K562 (cell line): ENCODE measurements around the gene TMEM203. TPM values are rescaled to one million over a fixed set of nuclear protein-coding genes. Genes with fewer than 3 reads are reported as not detected.
A peak's percentile ranks its signal among the peaks of the same experiment; 100 is the strongest.

Source experiments
- REST ChIP-seq, 2 experiments: fragments of 450-650 bp; formaldehyde crosslinking in 1 of 2; IDR thresholded peaks; 2 replicates each; pipeline versions ENCODE4 v1.4.0 to v1.6.1; 2014 to 2020; ENCODE audit warnings: mild to moderate bottlenecking in 2 of 2, borderline replicate concordance in 1 of 2, low read depth in 1 of 2
- ZNF217 ChIP-seq: sonication (generic); formaldehyde crosslinking; IDR thresholded peaks from 2 replicates; pipeline ENCODE4 v1.8.0; 2022; ENCODE audit warnings: mild to moderate bottlenecking, missing genetic modification reagents
- ZNF395 ChIP-seq: fragments of 200-800 bp; sonication (Bioruptor generic); IDR thresholded peaks from 2 replicates; pipeline ENCODE4 v1.6.1; 2017; ENCODE audit warnings: missing genetic modification characterization, missing compliant biosample characterization
- polyA plus RNA-seq, 8 experiments: library from polyadenylated mRNA; depleted of rRNA in 4 of 8; stranded (reverse) in 5 of 8; unstranded in 3 of 8; fragments of >200 nt; fragmentation: Nextera tagmentation in 2 of 8; fragmentation: Illumina TruSeq in 1 of 8; extraction: Ambion mirVana in 2 of 8; extraction: Trizol in 1 of 8; gene quantifications; 2 replicates each; pipeline versions ENCODE4 v1.2.1 to v1.2.3, GENCODE V29; 2011 to 2014; ENCODE audit warnings: inconsistent platforms in 1 of 8, missing spikeins in 1 of 8
- total RNA-seq, 7 experiments: library from RNA; depleted of rRNA in 6 of 7; stranded (reverse); fragments of >200 nt in 6 of 7; fragmentation: Illumina TruSeq in 2 of 7; extraction: Trizol in 2 of 7; gene quantifications; 2 replicates each; pipeline versions ENCODE4 v1.2.1 to v1.2.3, GENCODE V29; 2011 to 2021; ENCODE audit warnings: low replicate concordance in 1 of 7

Gene TMEM203
- total and polyA plus RNA-seq, 9 of the 15 experiments (the other 6 are each of a cell fraction or from before 2014, with no cell fraction given): 8.8 to 59.5 (median 37.6) TPM

GRCh38 chr9:137200311-137201204, 4.9 kb downstream of the TMEM203 start, which contains the start of gene TPRN (continued):
- no peak for TF ChIP-seq REST (IDR thresholded peaks at IDR 0.05; ENCODE audit: borderline replicate concordance)
- TF ChIP-seq REST (CRISPR knock-in tag; IDR thresholded peaks at IDR 0.05; ENCODE audit: low read depth): peak; percentile 61; the same call in 1 of the 2 replicates
- 0 out of 2 replicates have a peak, but pooled peaks have one; percentile 38 for TF ChIP-seq ZNF395 (CRISPR knock-in tag)
- no peak for TF ChIP-seq ZNF217 (CRISPR knock-in tag)
